ENCODE measurements around the gene MATN1. TPM values are rescaled to one million over a fixed set of nuclear protein-coding genes. Genes with fewer than 3 reads are reported as not detected.

Gene MATN1
- total and polyA plus RNA-seq, 9 donors = 0.10 to 0.95 (median 0.51) TPM

DNA sequence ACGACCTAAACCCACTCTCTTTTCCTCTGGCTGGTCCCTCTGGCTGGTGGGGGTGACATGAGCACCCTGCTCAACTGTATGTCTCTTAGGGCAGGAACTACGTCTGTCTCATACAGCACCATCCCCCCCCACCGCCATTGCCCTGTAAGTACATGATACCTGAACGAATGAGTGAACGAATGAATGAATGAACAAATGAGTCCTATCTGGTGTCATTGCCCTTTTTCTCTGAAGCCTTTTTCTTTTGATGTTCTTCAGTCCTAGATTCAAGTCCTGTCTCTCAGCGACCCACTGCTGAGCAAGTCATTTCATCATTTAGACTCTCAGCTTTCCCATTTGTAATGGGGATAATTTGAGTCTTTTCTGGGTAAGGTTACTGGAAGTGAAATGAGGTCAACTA is 10.8 kb downstream of the MATN1 start:
- TF ChIP-seq EP300 (IDR thresholded peaks at IDR 0.05) (no peak), POLR2A (IDR thresholded peaks at IDR 0.05) (no peak)
- TF ChIP-seq, protein P1, sequence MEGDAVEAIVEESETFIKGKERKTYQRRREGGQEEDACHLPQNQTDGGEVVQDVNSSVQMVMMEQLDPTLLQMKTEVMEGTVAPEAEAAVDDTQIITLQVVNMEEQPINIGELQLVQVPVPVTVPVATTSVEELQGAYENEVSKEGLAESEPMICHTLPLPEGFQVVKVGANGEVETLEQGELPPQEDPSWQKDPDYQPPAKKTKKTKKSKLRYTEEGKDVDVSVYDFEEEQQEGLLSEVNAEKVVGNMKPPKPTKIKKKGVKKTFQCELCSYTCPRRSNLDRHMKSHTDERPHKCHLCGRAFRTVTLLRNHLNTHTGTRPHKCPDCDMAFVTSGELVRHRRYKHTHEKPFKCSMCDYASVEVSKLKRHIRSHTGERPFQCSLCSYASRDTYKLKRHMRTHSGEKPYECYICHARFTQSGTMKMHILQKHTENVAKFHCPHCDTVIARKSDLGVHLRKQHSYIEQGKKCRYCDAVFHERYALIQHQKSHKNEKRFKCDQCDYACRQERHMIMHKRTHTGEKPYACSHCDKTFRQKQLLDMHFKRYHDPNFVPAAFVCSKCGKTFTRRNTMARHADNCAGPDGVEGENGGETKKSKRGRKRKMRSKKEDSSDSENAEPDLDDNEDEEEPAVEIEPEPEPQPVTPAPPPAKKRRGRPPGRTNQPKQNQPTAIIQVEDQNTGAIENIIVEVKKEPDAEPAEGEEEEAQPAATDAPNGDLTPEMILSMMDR (IDR thresholded peaks at IDR 0.05) = no peak

DNA sequence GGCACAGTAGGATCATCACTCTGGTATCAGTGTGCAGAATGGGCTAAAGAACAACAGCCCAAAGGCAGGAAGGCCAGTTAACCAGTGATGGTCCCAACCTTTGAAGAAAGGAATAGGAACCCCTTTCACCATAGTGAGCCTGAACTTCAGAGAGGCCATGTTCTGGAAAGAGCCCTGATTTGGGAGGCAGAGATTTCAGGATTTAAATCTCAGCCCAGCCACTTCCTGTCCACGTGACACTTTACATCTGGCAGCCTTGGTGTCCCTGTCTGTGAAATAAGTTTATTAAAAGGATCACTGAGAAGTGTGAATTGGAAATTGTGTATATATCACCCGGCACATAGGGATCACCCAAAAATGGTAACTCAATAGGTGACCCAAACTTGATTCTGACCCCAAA is 13.0 kb downstream of the MATN1 start:
- intact Hi-C loops (cut with DNase I) = loop anchor here in 1 of 4 donors (2.0 kb wide), 1 partner anchor 1474 kb away; the partner anchor contains the start of gene PTPRU
- Histone ChIP-seq H3K9me3 (no peaks in the 10 kb centered on the region), H3K27me3 (no peaks in the 10 kb centered on the region), H3K36me3 (no peaks in the 10 kb centered on the region), H3K4me3 (no peak overlapping the region), H3K4me1 (ENCODE audit: insufficient read depth) (no peaks in the 10 kb centered on the region), H3K27ac (no peak overlapping the region)
- WGBS, 3 donors = 55 to 64% (median 58%) methylated on average over 2 of the region's 2 CpGs
- DNase-seq = no peak
- TF ChIP-seq EP300 (IDR thresholded peaks at IDR 0.05) = no peak
- TF ChIP-seq, protein P1 (IDR thresholded peaks at IDR 0.05) = no peak
- no peak for TF ChIP-seq POLR2A (IDR thresholded peaks at IDR 0.05)

More for the DNA sequence above, 10.8 kb downstream of the MATN1 start:
- Histone ChIP-seq H3K9me3 (no peaks in the 10 kb centered on the region), H3K4me3 (no peak overlapping the region), H3K27ac (no peak overlapping the region), H3K36me3 (no peaks in the 10 kb centered on the region), H3K4me1 (ENCODE audit: insufficient read depth) (no peaks in the 10 kb centered on the region), H3K27me3 (no peaks in the 10 kb centered on the region)
- DNase-seq = no peak
- 90 to 94% (median 92%) methylated on average over 6 of the region's 6 CpGs for whole genome bisulfite sequencing, 3 donors
- intact Hi-C loops (cut with DNase I) = no loop called here

DNA sequence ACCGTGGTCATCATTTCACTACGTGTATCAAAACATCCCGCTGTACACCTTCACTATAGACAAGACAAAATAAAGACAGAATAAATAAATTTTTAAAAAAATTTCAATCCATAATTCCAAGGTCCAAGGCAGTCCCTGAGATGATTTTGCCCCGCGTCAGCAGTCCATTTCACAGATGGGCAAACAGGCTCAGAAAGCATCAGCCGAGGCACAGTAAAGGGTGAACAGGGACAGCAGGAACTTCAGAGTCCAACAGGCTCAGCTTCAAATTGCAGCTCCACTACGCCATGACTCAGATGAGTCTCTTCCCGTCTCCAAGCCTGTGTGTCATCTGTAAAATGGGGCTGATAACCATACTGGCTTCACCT is 15.0 kb downstream of the MATN1 start:
- Histone ChIP-seq H3K36me3 (no peaks in the 10 kb centered on the region), H3K27ac (no peak overlapping the region), H3K4me3 (no peak overlapping the region), H3K4me1 (ENCODE audit: insufficient read depth) (no peaks in the 10 kb centered on the region), H3K9me3 (no peaks in the 10 kb centered on the region), H3K27me3 (no peaks in the 10 kb centered on the region)
- 39 to 46% (median 43%) methylated on average over 8 of the region's 8 CpGs for WGBS, 3 donors
- intact Hi-C loops (cut with DNase I) = no loop called here
- no peak for DNase-seq
- no peak for TF ChIP-seq EP300 (IDR thresholded peaks at IDR 0.05)
- TF ChIP-seq, protein P1 (IDR thresholded peaks at IDR 0.05) = no peak

DNA sequence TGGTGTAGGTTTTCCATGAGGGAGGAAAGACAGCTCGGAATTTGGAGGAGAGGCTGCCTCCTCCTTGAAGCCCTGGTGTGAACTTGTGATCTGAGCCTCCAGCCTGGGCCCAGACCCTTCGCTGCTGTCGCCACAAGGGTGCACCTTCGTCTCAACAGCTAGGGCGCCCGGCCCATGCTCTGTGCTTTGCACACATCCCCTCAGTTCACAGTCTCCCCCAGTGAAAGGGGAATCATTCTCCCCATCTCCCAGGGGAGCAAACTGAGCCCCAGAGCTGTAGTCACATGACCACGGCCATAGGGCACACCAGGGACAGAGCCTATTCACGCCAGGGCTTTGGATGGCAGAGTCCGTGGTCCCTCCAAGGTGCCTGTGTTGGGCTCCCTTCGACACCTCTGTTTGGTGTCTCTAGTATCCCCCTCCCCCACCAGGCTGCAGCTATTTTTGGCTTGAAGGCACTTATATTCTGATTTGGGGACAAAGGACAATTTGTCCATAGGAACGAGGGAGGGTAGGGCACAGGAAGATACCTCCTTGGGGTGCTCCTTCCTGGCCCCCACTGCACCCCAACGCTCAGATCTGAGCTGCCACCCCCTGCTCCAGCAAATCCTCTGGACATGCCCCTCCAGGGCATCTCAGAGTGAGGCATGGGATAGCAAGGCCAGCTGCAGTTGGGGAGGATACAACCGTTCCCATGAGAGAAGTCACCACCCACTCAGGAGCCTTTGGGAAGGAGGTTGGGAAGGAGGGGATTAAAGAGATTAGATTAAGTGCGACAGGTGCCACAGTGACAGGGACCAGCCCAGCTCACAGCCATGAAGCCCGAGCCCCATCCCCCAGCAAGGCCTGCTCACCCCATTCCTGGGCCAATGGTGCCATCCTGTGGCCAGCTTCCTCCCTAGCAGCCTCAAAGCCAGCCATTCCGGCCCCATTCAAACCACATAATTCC is 15.7 kb downstream of the MATN1 start:
- intact Hi-C loops (cut with DNase I) = no loop called here
- H3K4me3 ChIP-seq = no peak overlapping the region
- no peaks in the 10 kb centered on the region for H3K4me1 ChIP-seq (ENCODE audit: insufficient read depth)
- H3K36me3 ChIP-seq = no peaks in the 10 kb centered on the region
- H3K27me3 ChIP-seq = no peaks in the 10 kb centered on the region
- H3K27ac ChIP-seq = no peak overlapping the region
- WGBS, 3 donors = 55 to 57% (median 55%) methylated on average over 15 to 16 of the region's 16 CpGs
- DNase-seq = peak; percentile 57 to 81 (median 71)
- no peaks in the 10 kb centered on the region for H3K9me3 ChIP-seq
- TF ChIP-seq, protein P1 (IDR thresholded peaks at IDR 0.05) = peak in 2 of 3 donors; percentile 56 to 57
- TF ChIP-seq EP300 (IDR thresholded peaks at IDR 0.05) = no peak
